Transverse colon (tissue), 4 donors: ENCODE data around the gene DGKE. TPM values are rescaled to one million over a fixed set of nuclear protein-coding genes. Genes with fewer than 3 reads are reported as not detected.

Experiments used
- DNase-seq: peaks from one replicate; pipeline ENCODE4 v3.0.0-alpha.2; 2019
- H3K27ac ChIP-seq, 4 donors: fragments of 200-600 bp; sonication (generic); 2 replicates each; pipeline ENCODE4 v1.5.1; 2016 to 2018; ENCODE audit warnings: inconsistent platforms in 4 of 4
- H3K27me3 ChIP-seq: fragments of 200-600 bp; sonication (generic); 2 replicates; pipeline ENCODE4 v1.5.1; 2017; ENCODE audit warnings: inconsistent platforms
- H3K36me3 ChIP-seq, 4 donors: fragments of 200-600 bp; sonication (generic); 2 replicates each; pipeline ENCODE4 v1.5.1; 2017 to 2019; ENCODE audit warnings: inconsistent platforms in 4 of 4
- H3K4me1 ChIP-seq, 4 donors: fragments of 200-600 bp; sonication (generic); 2 replicates each; pipeline ENCODE4 v1.5.1; 2017 to 2020; ENCODE audit warnings: inconsistent platforms in 4 of 4
- H3K4me3 ChIP-seq, 4 donors: fragments of 200-600 bp; sonication (generic); 1 replicate in 1 of 4; 2 replicates in 3 of 4; pipeline versions ENCODE4 v1.5.1 to v1.6.1; 2017 to 2019; ENCODE audit warnings: inconsistent platforms in 4 of 4
- H3K9me3 ChIP-seq, 2 donors: fragments of 200-600 bp; sonication (generic); 2 replicates each; pipeline ENCODE4 v1.5.1; 2017 to 2019; ENCODE audit warnings: inconsistent platforms in 2 of 2
- CTCF ChIP-seq, 5 experiments: fragments of 200-600 bp in 3 of 5; fragments of 450-650 bp in 2 of 5; sonication (generic) in 3 of 5; IDR thresholded peaks; 1 replicate in 2 of 5; 2 replicates in 3 of 5; pipeline ENCODE4 v1.5.1; 2016 to 2017; ENCODE audit warnings: antibody characterized with exemption in 5 of 5, inconsistent platforms in 3 of 5, mild to moderate bottlenecking in 2 of 5, moderate library complexity in 1 of 5
- EP300 ChIP-seq: sonication (generic); formaldehyde crosslinking; IDR thresholded peaks from one replicate; pipeline ENCODE4 v1.6.1; 2017; ENCODE audit warnings: antibody characterized with exemption, low read depth
- POLR2A ChIP-seq: fragments of 450-650 bp; IDR thresholded peaks from one replicate; pipeline ENCODE4 v1.6.1; 2016; ENCODE audit warnings: antibody characterized with exemption, mild to moderate bottlenecking, moderate library complexity
- POLR2AphosphoS5 ChIP-seq, 3 donors: sonication (generic); formaldehyde crosslinking; IDR thresholded peaks; one replicate each; pipeline ENCODE4 v1.6.1; 2016; ENCODE audit warnings: antibody characterized with exemption in 3 of 3
- WGBS, 2 donors: methylation state at CpG; one replicate each; pipeline ENCODE4 v1.1.5; 2018; ENCODE audit warnings: low coverage in 1 of 2; 5-methylcytosine and 5-hydroxymethylcytosine counted together
- in situ Hi-C, 4 donors: fragments of 200-750 bp; cut with MboI; loops; one replicate each; pipeline versions ENCODE4 v1.15.0 to v1.15.1; 2017; ENCODE audit warnings: low sequenced_read_pairs in 3 of 4, low pct_ligation_motif_present in 1 of 4, low pct_unique_long_range_greater_than_20kb in 1 of 4
- intact Hi-C: fragments of 100-400 bp; cut with DNase I; formaldehyde crosslinking; loops from one replicate; pipeline ENCODE4 v1.15.1; 2023; ENCODE audit warnings: low total_unique reads
- small RNA-seq, 4 donors: library from RNA; depleted of rRNA; stranded (forward); fragments of <200 nt; gene quantifications; one replicate each; pipeline ENCODE3, GENCODE V24; 2016
- total RNA-seq, 4 donors: library from RNA; depleted of rRNA; stranded (reverse); fragments of >200 nt; gene quantifications; one replicate each; pipeline ENCODE4 v1.1.0, GENCODE V29; 2016

The DGKE gene
- total RNA-seq, 4 donors from 2014 or later, result 2.6 to 35.9 (median 11.4) TPM

- 90 to 92% methylated on average over 4 of the region's 4 CpGs for WGBS, 2 donors
- intact Hi-C loops (no loop called here), in situ Hi-C loops (no loop called here)
- Histone ChIP-seq H3K4me1 (peaks cover 7 to 26% (median 14%) of the 10 kb centered on the region in 4 donors), H3K27ac (peak overlapping the region in 1 of 4 donors; percentile 4), H3K27me3 (no peaks in the 10 kb centered on the region), H3K9me3 (no peaks in the 10 kb centered on the region), H3K36me3 (no peaks in the 10 kb centered on the region), H3K4me3 (no peak overlapping the region)
- TF ChIP-seq CTCF (IDR thresholded peaks at IDR 0.05) (no peak), POLR2A (no peak), POLR2AphosphoS5 (IDR thresholded peaks at IDR 0.05) (no peak), EP300 (no peak)
- no peak for DNase-seq
These were observed 83.8 kb downstream of the DGKE start for GRCh38 chr17:56917559-56918296.

- Histone ChIP-seq H3K4me1 (peaks cover 6 to 23% (median 11%) of the 10 kb centered on the region in 4 donors), H3K9me3 (no peaks in the 10 kb centered on the region), H3K27ac (no peak overlapping the region), H3K27me3 (no peaks in the 10 kb centered on the region), H3K4me3 (no peak overlapping the region), H3K36me3 (no peaks in the 10 kb centered on the region)
- TF ChIP-seq EP300, result no peak
- in situ Hi-C loops, result no loop called here
- intact Hi-C loops, result no loop called here
- no peak for DNase-seq
- WGBS, 2 donors, result 66 to 73% methylated on average over 3 of the region's 3 CpGs
These were observed 85.0 kb downstream of the DGKE start for GRCh38 chr17:56918916-56919315.

Small RNAs within 50 kb of the gene (small RNA-seq; reads per million reads assigned to genes)
- gene AC015912.2 (0 to 0.24 (median 0) reads per million in 4 donors), gene RNU6-1158P (0 reads per million in 4 donors)

Other genes starting within 250 kb of the DGKE start
- not detected for gene NOG, start 240.5 kb upstream of the DGKE start, total RNA-seq
- 1 to 10 TPM in 1 of 4 donors, under 1 TPM in 1, not detected in 2; 0.27 to 1.3 TPM for gene C17orf67, start 231 bp upstream of the DGKE start, total RNA-seq
- gene TRIM25, start 79.9 kb downstream of the DGKE start, total RNA-seq, result 100 to 1,000 TPM in 2 of 4 donors, 10 to 100 TPM in 2; 67.5 to 251 (median 97.7) TPM
- gene COIL, start 126.9 kb downstream of the DGKE start, total RNA-seq, result 10 to 100 TPM in 2 of 4 donors, 1 to 10 TPM in 2; 1.5 to 12.2 (median 8.2) TPM
- 10 to 100 TPM; 13.1 to 39.7 (median 20.3) TPM for gene SCPEP1, start 144.0 kb downstream of the DGKE start, total RNA-seq